HCT116 (cell line): Measurements from ENCODE around the gene HOXB7. TPM values are rescaled to one million over a fixed set of nuclear protein-coding genes. Genes with fewer than 3 reads are reported as not detected.

Experiments
- ATAC-seq: fragments of 200-7000 bp; cut with Tn5 transposase; 2 replicates; pipeline ENCODE4 v1.9.1; 2020; ENCODE audit warnings: mild to moderate bottlenecking, moderate library complexity
- BruUV-seq: library from RNA; stranded (reverse); fragments of 400-500 nt; replicated peaks from 2 replicates; lab custom pipeline; 2021; lab: Mats Ljungman, UMichigan
- CTCF ChIA-PET: fragments of 300-600 bp; sonication (Branson Sonifier 250); formaldehyde crosslinking; loops from one replicate; lab custom pipeline; 2021; ENCODE audit warnings: antibody characterized with exemption; lab: Charles Lee
- POLR2A ChIA-PET: fragments of 300-600, 350-600 bp; sonication (Branson Sonifier 250); formaldehyde crosslinking; loops from one replicate; lab custom pipeline; 2021; ENCODE audit warnings: antibody characterized with exemption; lab: Charles Lee
- RAD21 ChIA-PET, 2 experiments: fragments of 300-600 bp; sonication (Branson Sonifier 250); formaldehyde crosslinking; loops; one replicate each; lab custom pipeline; 2023; ENCODE audit warnings: low total read pairs in 2 of 2; ENCODE audit not compliant: uncharacterized antibody in 2 of 2, unreplicated experiment in 2 of 2, low non-redundant PET in 1 of 2; lab: Charles Lee
- DNase-seq: peaks from one replicate; pipeline ENCODE4 v3.0.0-alpha.2; 2010; ENCODE audit warnings: low read depth, low spot score
- H2AFZ ChIP-seq: fragments of 200-600 bp; shearing (Covaris generic), sonication (generic); 2 replicates; pipeline ENCODE4 v1.6.1; 2017; ENCODE audit warnings: low read depth, mixed run types, mixed read lengths, antibody characterized with exemption, low read length; ENCODE audit not compliant: poor library complexity, severe bottlenecking
- H3K27ac ChIP-seq: 2 replicates; pipeline ENCODE4 v1.5.1; 2012; ENCODE audit warnings: low read depth, low read length
- H3K27me3 ChIP-seq: fragments of 200-600 bp; sonication (generic); 2 replicates; pipeline ENCODE4 v1.6.1; 2016; ENCODE audit warnings: mixed run types, low read length, mixed read lengths; ENCODE audit not compliant: insufficient read depth
- H3K36me3 ChIP-seq, 2 experiments: fragments of 200-500 bp in 1 of 2; fragments of 200-600 bp in 1 of 2; sonication (Bioruptor generic) in 1 of 2; sonication (generic) in 1 of 2; 2 replicates each; pipeline versions ENCODE4 v1.5.1 to v1.6.1; 2014 to 2016; ENCODE audit warnings: low read length in 2 of 2, inconsistent platforms in 1 of 2, mixed read lengths in 1 of 2, mixed run types in 1 of 2; ENCODE audit not compliant: insufficient read depth in 2 of 2, control insufficient read depth in 1 of 2
- H3K4me1 ChIP-seq, 2 experiments: fragments of 200-600 bp in 1 of 2; sonication (generic) in 1 of 2; 2 replicates each; pipeline versions ENCODE4 v1.5.1 to v1.6.1; 2012 to 2017; ENCODE audit warnings: low read length in 2 of 2, inconsistent platforms in 1 of 2, mild to moderate bottlenecking in 1 of 2, mixed read lengths in 1 of 2, mixed run types in 1 of 2, moderate library complexity in 1 of 2; ENCODE audit not compliant: insufficient read depth in 2 of 2, control insufficient read depth in 1 of 2
- H3K4me2 ChIP-seq: fragments of 200-600 bp; sonication (generic); 2 replicates; pipeline ENCODE4 v1.6.1; 2017; ENCODE audit warnings: mixed run types, low read length, mixed read lengths
- H3K4me3 ChIP-seq, 2 experiments: fragments of 200-600 bp in 1 of 2; sonication (generic) in 1 of 2; replicated peaks in 1 of 2; 2 replicates each; pipeline ENCODE4 v1.5.1; 2011 to 2016; ENCODE audit warnings: low read length in 2 of 2, control low read depth in 1 of 2, low read depth in 1 of 2, mild to moderate bottlenecking in 1 of 2, mixed read lengths in 1 of 2, mixed run types in 1 of 2
- H3K79me2 ChIP-seq: fragments of 200-600 bp; sonication (generic); 2 replicates; pipeline ENCODE4 v1.6.1; 2017; ENCODE audit warnings: mild to moderate bottlenecking, mixed run types, low read length, moderate library complexity, mixed read lengths; ENCODE audit not compliant: insufficient read depth
- H3K9ac ChIP-seq: fragments of 200-600 bp; sonication (generic); 2 replicates; pipeline ENCODE4 v1.6.1; 2016; ENCODE audit warnings: low read length, mixed read lengths
- H3K9me2 ChIP-seq: fragments of 200-600 bp; sonication (generic), shearing (Covaris generic); 2 replicates; pipeline ENCODE4 v1.6.1; 2017; ENCODE audit warnings: mixed run types, mild to moderate bottlenecking, moderate library complexity; ENCODE audit not compliant: insufficient read depth
- H3K9me3 ChIP-seq, 2 experiments: fragments of 200-500 bp in 1 of 2; fragments of 200-600 bp in 1 of 2; sonication (Bioruptor generic) in 1 of 2; sonication (generic) in 1 of 2; 2 replicates each; pipeline ENCODE4 v1.6.1; 2014 to 2017; ENCODE audit warnings: low read length in 2 of 2, mixed read lengths in 2 of 2, inconsistent platforms in 1 of 2, low read depth in 1 of 2, mild to moderate bottlenecking in 1 of 2, mixed run types in 1 of 2, moderate library complexity in 1 of 2; ENCODE audit not compliant: control insufficient read depth in 1 of 2, insufficient read depth in 1 of 2
- H4K20me1 ChIP-seq: fragments of 200-600 bp; sonication (generic), shearing (Covaris generic); 2 replicates; pipeline ENCODE4 v1.6.1; 2017; ENCODE audit warnings: mixed run types, mild to moderate bottlenecking, moderate library complexity; ENCODE audit not compliant: insufficient read depth
- CBX3 ChIP-seq: IDR thresholded peaks from 2 replicates; pipeline ENCODE4 v1.6.1; 2012; ENCODE audit warnings: low read depth
- EZH2 ChIP-seq: fragments of 200-600 bp; sonication (generic); IDR thresholded peaks from 2 replicates; pipeline ENCODE4 v1.6.1; 2017; ENCODE audit warnings: antibody characterized with exemption, mixed run types
- JUND ChIP-seq: IDR thresholded peaks from 2 replicates; pipeline ENCODE4 v1.6.1; 2012
- POLR2AphosphoS5 ChIP-seq: IDR thresholded peaks from 2 replicates; pipeline ENCODE4 v1.6.1; 2011; ENCODE audit warnings: mild to moderate bottlenecking, low read depth, low read length, moderate library complexity
- RAD21 ChIP-seq: IDR thresholded peaks from 2 replicates; pipeline ENCODE4 v1.6.1; 2012; ENCODE audit warnings: low read depth, mild to moderate bottlenecking
- YY1 ChIP-seq: IDR thresholded peaks from 2 replicates; pipeline ENCODE4 v1.6.1; 2011; ENCODE audit warnings: low read length, low read depth, moderate library complexity, mild to moderate bottlenecking; ENCODE audit not compliant: insufficient replicate concordance; ENCODE audit errors: extremely low read depth
- intact Hi-C: fragments of 100-400 bp; cut with micrococcal nuclease; formaldehyde crosslinking; loops from 2 replicates; pipeline ENCODE4 v1.10.0; 2022
- total RNA-seq: library from RNA; stranded (reverse); gene quantifications from one replicate; pipeline ENCODE4 v1.2.1, GENCODE V29; 2021; ENCODE audit not compliant: unreplicated experiment
- TF ChIP-seq, protein P1 (sequence below): IDR thresholded peaks from 2 replicates; pipeline ENCODE4 v1.6.1; 2012; ENCODE audit warnings: low read depth

HOXB7 gene
- total RNA-seq, 1 experiment from 2014 or later = 33.6 TPM

GRCh38 chr17:48567209-48567608, 43.6 kb downstream of the HOXB7 start:
- ChIA-PET RAD21 (no interaction called here), CTCF (no interaction called here), POLR2A (no interaction called here)
- Histone ChIP-seq H3K79me2 (peaks cover 51% of the 10 kb centered on the region), H3K4me1 (no peaks in the 10 kb centered on the region), H3K9ac (no peak overlapping the region), H3K27me3 (no peaks in the 10 kb centered on the region), H3K4me3 (no peak overlapping the region), H3K4me2 (no peak overlapping the region)
- DNase-seq (no peak), ATAC-seq (no peak)
- no TSS peak for BruUV-seq
- intact Hi-C loops = no loop called here
- TF ChIP-seq EZH2 = no peak
- no peak for TF ChIP-seq JUND
- no peak for TF ChIP-seq RAD21
- TF ChIP-seq, all 23 proteins: peak for 0
- Histone ChIP-seq H2AFZ (no peak overlapping the region), H3K9me3 (no peaks in the 10 kb centered on the region), H3K36me3 (no peaks in the 10 kb centered on the region; a peak in 1 of 4 replicates), H4K20me1 (no peaks in the 10 kb centered on the region), H3K9me2 (no peaks in the 10 kb centered on the region), H3K27ac (no peak overlapping the region)

GRCh38 chr17:48566717-48567116, 44.1 kb downstream of the HOXB7 start:
- H3K4me2 ChIP-seq = no peak overlapping the region
- no peaks in the 10 kb centered on the region for H3K9me3 ChIP-seq
- no peaks in the 10 kb centered on the region for H3K27me3 ChIP-seq
- H3K27ac ChIP-seq = no peak overlapping the region
- H3K36me3 ChIP-seq = no peaks in the 10 kb centered on the region; a peak in 1 of 4 replicates
- peaks cover 48% of the 10 kb centered on the region for H3K79me2 ChIP-seq
- H4K20me1 ChIP-seq = no peaks in the 10 kb centered on the region
- no peak overlapping the region for H3K9ac ChIP-seq
- CTCF ChIA-PET = no interaction called here
- RAD21 ChIA-PET = no interaction called here
- ATAC-seq = no peak
- H3K4me3 ChIP-seq = no peak overlapping the region
- H2AFZ ChIP-seq = no peak overlapping the region
- no peaks in the 10 kb centered on the region for H3K4me1 ChIP-seq
- BruUV-seq = no TSS peak
- no peak for TF ChIP-seq POLR2AphosphoS5
- no peak for TF ChIP-seq YY1
- no peak for TF ChIP-seq CBX3
- TF ChIP-seq, protein P1, sequence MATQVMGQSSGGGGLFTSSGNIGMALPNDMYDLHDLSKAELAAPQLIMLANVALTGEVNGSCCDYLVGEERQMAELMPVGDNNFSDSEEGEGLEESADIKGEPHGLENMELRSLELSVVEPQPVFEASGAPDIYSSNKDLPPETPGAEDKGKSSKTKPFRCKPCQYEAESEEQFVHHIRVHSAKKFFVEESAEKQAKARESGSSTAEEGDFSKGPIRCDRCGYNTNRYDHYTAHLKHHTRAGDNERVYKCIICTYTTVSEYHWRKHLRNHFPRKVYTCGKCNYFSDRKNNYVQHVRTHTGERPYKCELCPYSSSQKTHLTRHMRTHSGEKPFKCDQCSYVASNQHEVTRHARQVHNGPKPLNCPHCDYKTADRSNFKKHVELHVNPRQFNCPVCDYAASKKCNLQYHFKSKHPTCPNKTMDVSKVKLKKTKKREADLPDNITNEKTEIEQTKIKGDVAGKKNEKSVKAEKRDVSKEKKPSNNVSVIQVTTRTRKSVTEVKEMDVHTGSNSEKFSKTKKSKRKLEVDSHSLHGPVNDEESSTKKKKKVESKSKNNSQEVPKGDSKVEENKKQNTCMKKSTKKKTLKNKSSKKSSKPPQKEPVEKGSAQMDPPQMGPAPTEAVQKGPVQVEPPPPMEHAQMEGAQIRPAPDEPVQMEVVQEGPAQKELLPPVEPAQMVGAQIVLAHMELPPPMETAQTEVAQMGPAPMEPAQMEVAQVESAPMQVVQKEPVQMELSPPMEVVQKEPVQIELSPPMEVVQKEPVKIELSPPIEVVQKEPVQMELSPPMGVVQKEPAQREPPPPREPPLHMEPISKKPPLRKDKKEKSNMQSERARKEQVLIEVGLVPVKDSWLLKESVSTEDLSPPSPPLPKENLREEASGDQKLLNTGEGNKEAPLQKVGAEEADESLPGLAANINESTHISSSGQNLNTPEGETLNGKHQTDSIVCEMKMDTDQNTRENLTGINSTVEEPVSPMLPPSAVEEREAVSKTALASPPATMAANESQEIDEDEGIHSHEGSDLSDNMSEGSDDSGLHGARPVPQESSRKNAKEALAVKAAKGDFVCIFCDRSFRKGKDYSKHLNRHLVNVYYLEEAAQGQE = no peak
- no peaks in the 10 kb centered on the region for H3K9me2 ChIP-seq
- no peak for DNase-seq
- intact Hi-C loops = no loop called here
- POLR2A ChIA-PET = no interaction called here
